RWPE2 (cell line): Measurements from ENCODE around the gene EEPD1.

Source experiments
- ATAC-seq: fragments of 200-7000 bp; cut with Tn5 transposase; 3 replicates; pipeline ENCODE4 v1.9.1; 2021; ENCODE audit warnings: low read depth
- DNase-seq: peaks from one replicate; pipeline ENCODE4 v3.0.0-alpha.2; 2020; ENCODE audit warnings: low spot score
- H3K27ac ChIP-seq: fragments of 450-650 bp; 2 replicates; pipeline ENCODE4 v1.5.1; 2017; ENCODE audit warnings: mild to moderate bottlenecking; ENCODE audit not compliant: poor library complexity, severe bottlenecking
- H3K27me3 ChIP-seq: fragments of 250-450 bp; sonication (Bioruptor Pico); 2 replicates; pipeline ENCODE4 v1.5.1; 2021; ENCODE audit warnings: mild to moderate bottlenecking, moderate library complexity; ENCODE audit not compliant: insufficient read depth, poor library complexity, severe bottlenecking
- H3K36me3 ChIP-seq: fragments of 250-450 bp; sonication (Bioruptor Pico); 2 replicates; pipeline ENCODE4 v1.5.1; 2020; ENCODE audit warnings: low read depth, mild to moderate bottlenecking, moderate library complexity
- H3K4me1 ChIP-seq: fragments of 250-450 bp; sonication (Bioruptor Pico); 2 replicates; pipeline ENCODE4 v1.5.1; 2021; ENCODE audit warnings: mild to moderate bottlenecking, moderate library complexity; ENCODE audit not compliant: insufficient read depth, poor library complexity, severe bottlenecking
- H3K4me3 ChIP-seq: fragments of 250-450 bp; sonication (Bioruptor Pico); 2 replicates; pipeline ENCODE4 v1.5.1; 2021; ENCODE audit warnings: mild to moderate bottlenecking, moderate library complexity; ENCODE audit not compliant: severe bottlenecking
- H3K9me3 ChIP-seq: fragments of 250-450 bp; sonication (Bioruptor Pico); 2 replicates; pipeline ENCODE4 v1.5.1; 2021; ENCODE audit warnings: mild to moderate bottlenecking, moderate library complexity; ENCODE audit not compliant: severe bottlenecking
- CTCF ChIP-seq: fragments of 450-650 bp; IDR thresholded peaks from one replicate; pipeline ENCODE4 v1.5.1; 2017; ENCODE audit warnings: mild to moderate bottlenecking, moderate library complexity; ENCODE audit not compliant: poor library complexity, severe bottlenecking

Gene EEPD1

DNA sequence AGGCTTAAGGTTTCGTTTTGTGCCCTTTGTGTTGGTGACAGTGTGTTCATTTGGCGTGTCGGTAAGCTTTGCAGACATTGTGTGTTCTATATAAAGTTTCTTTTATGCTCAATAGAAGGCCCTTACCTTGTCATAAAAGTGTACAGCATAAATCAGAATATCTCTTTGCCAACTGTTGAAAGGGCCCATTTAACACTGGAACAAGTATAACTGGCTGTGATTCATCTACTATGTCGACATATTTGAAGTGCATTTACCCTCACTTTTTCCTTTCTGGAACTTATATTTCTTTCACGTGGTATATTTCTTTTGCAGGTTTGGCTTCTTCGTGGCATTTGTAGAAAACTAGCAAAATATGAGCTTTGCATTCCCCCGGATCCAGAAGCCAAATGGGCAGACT is 32.7 kb downstream of the EEPD1 start:
- H3K27ac ChIP-seq = no peak overlapping the region
- no peaks in the 10 kb centered on the region for H3K4me1 ChIP-seq
- H3K9me3 ChIP-seq = no peaks in the 10 kb centered on the region
- ATAC-seq = peak; percentile 67; the same call in 2 of the 3 replicates
- H3K36me3 ChIP-seq = no peaks in the 10 kb centered on the region
- H3K27me3 ChIP-seq = no peaks in the 10 kb centered on the region
- no peak for DNase-seq
- no peak for TF ChIP-seq CTCF
- no peak overlapping the region for H3K4me3 ChIP-seq

GRCh38 chr7:36186359-36187121 is 33.5 kb downstream of the EEPD1 start:
- H3K4me1 ChIP-seq = no peaks in the 10 kb centered on the region
- H3K36me3 ChIP-seq = no peaks in the 10 kb centered on the region
- no peak for TF ChIP-seq CTCF
- H3K9me3 ChIP-seq = no peaks in the 10 kb centered on the region
- ATAC-seq = no peak
- H3K27me3 ChIP-seq = no peaks in the 10 kb centered on the region
- DNase-seq = no peak
- no peak overlapping the region for H3K4me3 ChIP-seq
- no peak overlapping the region for H3K27ac ChIP-seq

GRCh38 chr7:36188266-36188665 is 35.2 kb downstream of the EEPD1 start:
- Histone ChIP-seq H3K27ac (no peak overlapping the region), H3K4me1 (no peaks in the 10 kb centered on the region), H3K4me3 (no peak overlapping the region), H3K36me3 (no peaks in the 10 kb centered on the region), H3K27me3 (no peaks in the 10 kb centered on the region), H3K9me3 (no peaks in the 10 kb centered on the region)
- DNase-seq (no peak), ATAC-seq (no peak)
- TF ChIP-seq CTCF = no peak

- Histone ChIP-seq H3K36me3 (no peaks in the 10 kb centered on the region), H3K4me1 (no peaks in the 10 kb centered on the region), H3K27ac (no peak overlapping the region), H3K4me3 (no peak overlapping the region), H3K9me3 (no peaks in the 10 kb centered on the region), H3K27me3 (no peaks in the 10 kb centered on the region)
- no peak for ATAC-seq
- no peak for DNase-seq
- TF ChIP-seq CTCF = no peak
Measured at GRCh38 chr7:36188906-36189305, 35.9 kb downstream of the EEPD1 start.
